Muscle of leg (tissue), 11 donors: ENCODE measurements around the gene CSKMT. TPM values are rescaled to one million over a fixed set of nuclear protein-coding genes. Genes with fewer than 3 reads are reported as not detected.

ENCODE experiments used
- DNase-seq: peaks from one replicate; pipeline ENCODE4 v3.0.0; 2013
- H3K27ac ChIP-seq: one replicate; pipeline ENCODE4 v1.5.1; 2013; ENCODE audit warnings: mild to moderate bottlenecking, low read length, control low read depth
- H3K27me3 ChIP-seq: one replicate; pipeline ENCODE4 v1.6.1; 2013; ENCODE audit warnings: low read length; ENCODE audit not compliant: control insufficient read depth, insufficient read depth
- H3K36me3 ChIP-seq: one replicate; pipeline ENCODE4 v1.6.1; 2013; ENCODE audit warnings: low read length; ENCODE audit not compliant: control insufficient read depth, insufficient read depth
- H3K4me1 ChIP-seq: one replicate; pipeline ENCODE4 v1.6.1; 2013; ENCODE audit warnings: low read length; ENCODE audit not compliant: control insufficient read depth, insufficient read depth
- H3K4me3 ChIP-seq: one replicate; pipeline ENCODE4 v1.5.1; 2013; ENCODE audit warnings: low read length, control low read depth
- H3K9me3 ChIP-seq: replicated peaks from 2 replicates; pipeline ENCODE4 v1.6.1; 2013; ENCODE audit warnings: low read depth, low read length; ENCODE audit not compliant: control insufficient read depth
- WGBS: methylation state at CpG from one replicate; pipeline ENCODE4 v1.1.5; 2013; ENCODE audit warnings: missing lambda C conversion rate; ENCODE audit not compliant: insufficient coverage; 5-methylcytosine and 5-hydroxymethylcytosine counted together
- polyA plus RNA-seq, 8 donors: library from polyadenylated mRNA; unstranded; fragments of 120-200 nt; gene quantifications; one replicate each; pipeline versions ENCODE4 v1.2.1 to v1.2.3, GENCODE V29; 2013; ENCODE audit warnings: inconsistent platforms in 1 of 8, low replicate concordance in 1 of 8; ENCODE audit not compliant: insufficient read length in 8 of 8, insufficient read depth in 1 of 8
- total RNA-seq: library from RNA; stranded (reverse); fragments of 120-200 nt; gene quantifications from one replicate; pipeline ENCODE4 v1.2.4, GENCODE V29; 2013

The CSKMT gene
- total and polyA plus RNA-seq, 9 donors: 2.6 to 7.6 (median 4.1) TPM

GRCh38 chr11:62715150-62716130 lies 50.3 kb downstream of the CSKMT start:
- Histone ChIP-seq H3K4me3 (no peak overlapping the region), H3K27me3 (no peaks in the 10 kb centered on the region), H3K36me3 (peaks cover 86% of the 10 kb centered on the region), H3K27ac (no peak overlapping the region), H3K9me3 (no peaks in the 10 kb centered on the region), H3K4me1 (peaks cover 2% of the 10 kb centered on the region)
- DNase-seq: no peak
- WGBS: 77% methylated on average over 9 of the region's 24 CpGs

- Histone ChIP-seq H3K4me3 (no peak overlapping the region), H3K27ac (no peak overlapping the region), H3K27me3 (no peaks in the 10 kb centered on the region), H3K4me1 (no peaks in the 10 kb centered on the region), H3K9me3 (no peaks in the 10 kb centered on the region), H3K36me3 (peaks cover 87% of the 10 kb centered on the region)
- DNase-seq: no peak
- whole genome bisulfite sequencing: 100% methylated on average over 2 of the region's 5 CpGs
Measured at GRCh38 chr11:62716206-62716605, 51.1 kb downstream of the CSKMT start.

DNA sequence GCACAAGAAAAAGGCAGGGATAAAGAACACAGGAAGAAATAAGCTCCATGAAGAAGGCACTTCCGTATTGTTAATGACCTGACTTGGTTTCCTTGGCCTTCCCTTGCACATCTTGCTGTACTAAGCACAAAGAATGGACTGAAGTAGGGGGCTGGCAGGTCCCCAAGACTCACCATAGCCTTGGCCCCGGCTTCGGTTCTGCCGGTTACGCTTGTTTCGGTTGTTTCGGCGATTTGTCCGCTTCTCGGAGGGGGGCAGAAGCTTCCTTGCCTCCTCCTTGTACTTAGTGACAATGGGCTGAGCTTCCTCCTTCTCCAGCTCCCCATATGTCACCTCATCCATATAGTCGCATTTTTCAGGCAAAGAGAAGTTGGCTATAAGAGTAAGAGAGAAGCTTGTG lies 51.7 kb downstream of the CSKMT start:
- no peaks in the 10 kb centered on the region for H3K4me1 ChIP-seq
- H3K4me3 ChIP-seq: no peak overlapping the region
- H3K9me3 ChIP-seq: no peaks in the 10 kb centered on the region
- H3K27me3 ChIP-seq: no peaks in the 10 kb centered on the region
- no peak overlapping the region for H3K27ac ChIP-seq
- WGBS: 92% methylated on average over 9 of the region's 11 CpGs
- peaks cover 88% of the 10 kb centered on the region for H3K36me3 ChIP-seq
- no peak for DNase-seq

Other genes with a start within 250 kb of the CSKMT start
- not detected for gene SCGB1A1, start 246.3 kb upstream of the CSKMT start, total RNA-seq
- 1 to 10 TPM in 1 of 8 donors, not detected in 7; 1.7 TPM for gene SCGB1A1, start 246.3 kb upstream of the CSKMT start, polyA plus RNA-seq
- 378 TPM for gene AHNAK, start 118.5 kb upstream of the CSKMT start, total RNA-seq
- gene AHNAK, start 118.5 kb upstream of the CSKMT start, polyA plus RNA-seq: 100 to 1,000 TPM; 203 to 411 (median 313) TPM
- gene EEF1G, start 91.4 kb upstream of the CSKMT start, total RNA-seq: 3,686 TPM
- 1,000 to 10,000 TPM; 2,985 to 3,560 (median 3,353) TPM for gene EEF1G, start 91.4 kb upstream of the CSKMT start, polyA plus RNA-seq
- gene TUT1, start 73.8 kb upstream of the CSKMT start, total RNA-seq: 7.8 TPM
- 10 to 100 TPM; 13.9 to 16.9 (median 14.7) TPM for gene TUT1, start 73.8 kb upstream of the CSKMT start, polyA plus RNA-seq
- 43.3 TPM for gene MTA2, start 63.4 kb upstream of the CSKMT start, total RNA-seq
- gene MTA2, start 63.4 kb upstream of the CSKMT start, polyA plus RNA-seq: 10 to 100 TPM; 43.8 to 63.7 (median 48.2) TPM
- 10.7 TPM for gene EML3, start 52.5 kb upstream of the CSKMT start, total RNA-seq
- gene EML3, start 52.5 kb upstream of the CSKMT start, polyA plus RNA-seq: 10 to 100 TPM; 16.8 to 27.7 (median 20.3) TPM
- 3.3 TPM for gene ROM1, start 52.1 kb upstream of the CSKMT start, total RNA-seq
- 1 to 10 TPM; 1.5 to 4.0 (median 2.5) TPM for gene ROM1, start 52.1 kb upstream of the CSKMT start, polyA plus RNA-seq
- gene B3GAT3, start 43.3 kb upstream of the CSKMT start, total RNA-seq: 18.7 TPM
- 10 to 100 TPM; 19.9 to 27.2 (median 22.9) TPM for gene B3GAT3, start 43.3 kb upstream of the CSKMT start, polyA plus RNA-seq
- 92.8 TPM for gene GANAB, start 18.7 kb upstream of the CSKMT start, total RNA-seq
- gene GANAB, start 18.7 kb upstream of the CSKMT start, polyA plus RNA-seq: 100 to 1,000 TPM; 131 to 226 (median 179) TPM
- 7.1 TPM for gene INTS5, start 12.0 kb upstream of the CSKMT start, total RNA-seq
- gene INTS5, start 12.0 kb upstream of the CSKMT start, polyA plus RNA-seq: 10 to 100 TPM in 7 of 8 donors, 1 to 10 TPM in 1; 9.4 to 13.8 (median 12.8) TPM
- 33.4 TPM for gene C11orf98, start 102 bp upstream of the CSKMT start, total RNA-seq
- gene C11orf98, start 102 bp upstream of the CSKMT start, polyA plus RNA-seq: 10 to 100 TPM; 34.9 to 40.9 (median 37.8) TPM
- gene UQCC3, start 6.4 kb downstream of the CSKMT start, total RNA-seq: 8.9 TPM
- gene UQCC3, start 6.4 kb downstream of the CSKMT start, polyA plus RNA-seq: 1 to 10 TPM; 6.5 to 8.1 (median 7.9) TPM
- 2.8 TPM for gene LBHD1, start 7.0 kb downstream of the CSKMT start, total RNA-seq
- 1 to 10 TPM; 4.7 to 8.2 (median 6.2) TPM for gene LBHD1, start 7.0 kb downstream of the CSKMT start, polyA plus RNA-seq
- 81.6 TPM for gene UBXN1, start 13.8 kb downstream of the CSKMT start, total RNA-seq
- 100 to 1,000 TPM; 155 to 170 (median 162) TPM for gene UBXN1, start 13.8 kb downstream of the CSKMT start, polyA plus RNA-seq
- 31.6 TPM for gene LRRN4CL, start 24.2 kb downstream of the CSKMT start, total RNA-seq
- 10 to 100 TPM; 13.7 to 21.2 (median 16.3) TPM for gene LRRN4CL, start 24.2 kb downstream of the CSKMT start, polyA plus RNA-seq
- 26.5 TPM for gene BSCL2, start 42.1 kb downstream of the CSKMT start, total RNA-seq
- 10 to 100 TPM; 18.7 to 26.1 (median 21.5) TPM for gene BSCL2, start 42.1 kb downstream of the CSKMT start, polyA plus RNA-seq
- gene GNG3, start 42.4 kb downstream of the CSKMT start, total RNA-seq: not detected
- 1 to 10 TPM in 1 of 8 donors, under 1 TPM in 7; 0.28 to 1.5 (median 0.48) TPM for gene GNG3, start 42.4 kb downstream of the CSKMT start, polyA plus RNA-seq
- gene HNRNPUL2, start 62.1 kb downstream of the CSKMT start, total RNA-seq: 8.6 TPM
- gene HNRNPUL2, start 62.1 kb downstream of the CSKMT start, polyA plus RNA-seq: 10 to 100 TPM; 41.0 to 67.5 (median 49.4) TPM
- gene TTC9C, start 63.2 kb downstream of the CSKMT start, total RNA-seq: 29.5 TPM
- gene TTC9C, start 63.2 kb downstream of the CSKMT start, polyA plus RNA-seq: 10 to 100 TPM; 27.1 to 35.4 (median 29.3) TPM
- 8.0 TPM for gene ZBTB3, start 88.8 kb downstream of the CSKMT start, total RNA-seq
- 1 to 10 TPM; 3.4 to 5.6 (median 4.1) TPM for gene ZBTB3, start 88.8 kb downstream of the CSKMT start, polyA plus RNA-seq
- 115 TPM for gene POLR2G, start 96.3 kb downstream of the CSKMT start, total RNA-seq
- 100 to 1,000 TPM in 2 of 8 donors, 10 to 100 TPM in 6; 83.0 to 115 (median 91.1) TPM for gene POLR2G, start 96.3 kb downstream of the CSKMT start, polyA plus RNA-seq
- gene TAF6L, start 106.1 kb downstream of the CSKMT start, total RNA-seq: 17.6 TPM
- gene TAF6L, start 106.1 kb downstream of the CSKMT start, polyA plus RNA-seq: 10 to 100 TPM; 12.7 to 21.5 (median 17.0) TPM
- gene TMEM179B, start 122.1 kb downstream of the CSKMT start, total RNA-seq: 22.1 TPM
- 10 to 100 TPM; 24.4 to 33.8 (median 29.8) TPM for gene TMEM179B, start 122.1 kb downstream of the CSKMT start, polyA plus RNA-seq
- gene TMEM223, start 126.7 kb downstream of the CSKMT start, total RNA-seq: 17.2 TPM
- gene TMEM223, start 126.7 kb downstream of the CSKMT start, polyA plus RNA-seq: 10 to 100 TPM; 15.3 to 19.0 (median 16.3) TPM
- gene NXF1, start 140.1 kb downstream of the CSKMT start, total RNA-seq: 24.3 TPM
- 10 to 100 TPM; 60.5 to 73.1 (median 66.9) TPM for gene NXF1, start 140.1 kb downstream of the CSKMT start, polyA plus RNA-seq
- gene STX5, start 166.7 kb downstream of the CSKMT start, total RNA-seq: 26.8 TPM
- gene STX5, start 166.7 kb downstream of the CSKMT start, polyA plus RNA-seq: 10 to 100 TPM; 29.7 to 43.2 (median 36.0) TPM
- not detected for gene TEX54, start 167.5 kb downstream of the CSKMT start, total RNA-seq
- gene TEX54, start 167.5 kb downstream of the CSKMT start, polyA plus RNA-seq: not detected
- 41.8 TPM for gene WDR74, start 174.3 kb downstream of the CSKMT start, total RNA-seq
- gene WDR74, start 174.3 kb downstream of the CSKMT start, polyA plus RNA-seq: 10 to 100 TPM; 28.3 to 40.9 (median 34.1) TPM
- gene SLC3A2, start 215.6 kb downstream of the CSKMT start, total RNA-seq: 41.8 TPM
- gene SLC3A2, start 215.6 kb downstream of the CSKMT start, polyA plus RNA-seq: 10 to 100 TPM; 38.1 to 55.4 (median 43.0) TPM